Stimulated activated CD8-positive, alpha-beta memory T cell treated with anti-CD3 and anti-CD28 coated beads, Interleukin-15, amount 100 ng/mL, for 24 hours (primary cell): ENCODE measurements around the gene MROH2A.

Experiments used
- DNase-seq: peaks from one replicate; pipeline ENCODE4 v3.0.0-alpha.2; 2020; ENCODE audit warnings: low read depth

MROH2A gene

GRCh38 chr2:233761040-233761769 lies 16.9 kb upstream of the MROH2A start:
- DNase-seq: no peak

DNA sequence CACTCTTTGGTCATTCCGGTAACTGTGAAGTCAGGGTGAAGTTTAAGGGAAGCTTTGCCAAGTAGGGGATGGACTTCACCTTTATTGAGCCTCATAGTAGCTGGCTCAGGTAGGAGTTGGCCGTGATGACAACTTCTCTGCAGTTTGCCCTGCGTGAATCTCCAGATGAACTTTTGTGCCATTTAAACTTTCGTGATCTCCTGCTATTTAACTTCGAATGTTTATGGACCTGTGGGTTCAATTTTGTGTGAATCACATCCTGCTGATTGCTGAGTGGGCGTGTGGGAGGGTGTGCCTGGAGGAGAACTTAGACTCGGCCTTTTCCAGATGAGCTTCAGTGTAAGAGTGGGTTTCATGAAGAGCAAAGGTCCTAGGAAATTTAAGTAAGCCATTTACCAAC lies 13.9 kb upstream of the MROH2A start:
- DNase-seq: no peak

GRCh38 chr2:233764761-233765160 lies 13.4 kb upstream of the MROH2A start:
- DNase-seq: no peak

- no peak for DNase-seq
Measured at GRCh38 chr2:233766416-233766815, 11.7 kb upstream of the MROH2A start.

GRCh38 chr2:233768076-233768475 lies 10.1 kb upstream of the MROH2A start:
- DNase-seq: no peak

DNA sequence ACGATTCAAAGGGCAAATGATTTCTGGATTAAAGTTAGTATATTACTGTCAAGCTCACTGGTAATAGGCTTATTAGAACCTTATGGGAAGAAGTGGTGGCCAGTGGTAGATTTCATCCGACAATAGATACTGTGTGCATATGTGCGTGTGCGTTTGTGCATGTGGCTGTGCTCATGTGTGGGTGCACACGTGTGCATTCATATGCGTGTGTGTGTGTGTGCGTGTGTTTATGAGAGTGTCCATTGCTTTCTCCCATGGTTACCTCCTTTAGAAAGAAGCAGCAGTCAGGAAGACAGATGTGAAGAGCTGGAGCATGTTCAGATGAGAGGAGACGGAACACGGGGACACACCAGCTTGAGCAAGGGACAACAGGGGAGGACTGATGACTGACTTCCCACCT lies 8.9 kb upstream of the MROH2A start:
- DNase-seq: no peak

GRCh38 chr2:233772153-233772552 lies 6.0 kb upstream of the MROH2A start:
- DNase-seq: no peak

DNA sequence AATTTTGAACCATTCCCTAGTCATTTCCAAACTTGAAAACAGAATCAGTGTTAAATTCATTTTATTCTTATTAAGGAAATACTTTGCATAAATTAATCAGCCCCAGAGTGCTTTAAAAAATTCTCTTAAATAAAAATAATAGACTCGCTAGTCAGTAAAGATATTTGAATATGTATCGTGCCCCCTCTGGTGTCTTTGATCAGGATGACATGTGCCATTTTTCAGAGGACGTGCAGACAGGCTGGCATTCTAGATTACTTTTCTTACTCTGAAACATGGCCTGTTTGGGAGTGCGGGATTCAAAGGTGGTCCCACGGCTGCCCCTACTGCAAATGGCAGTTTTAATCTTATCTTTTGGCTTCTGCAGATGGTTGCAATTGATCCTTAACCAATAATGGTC lies 5.5 kb upstream of the MROH2A start:
- DNase-seq: no peak

DNA sequence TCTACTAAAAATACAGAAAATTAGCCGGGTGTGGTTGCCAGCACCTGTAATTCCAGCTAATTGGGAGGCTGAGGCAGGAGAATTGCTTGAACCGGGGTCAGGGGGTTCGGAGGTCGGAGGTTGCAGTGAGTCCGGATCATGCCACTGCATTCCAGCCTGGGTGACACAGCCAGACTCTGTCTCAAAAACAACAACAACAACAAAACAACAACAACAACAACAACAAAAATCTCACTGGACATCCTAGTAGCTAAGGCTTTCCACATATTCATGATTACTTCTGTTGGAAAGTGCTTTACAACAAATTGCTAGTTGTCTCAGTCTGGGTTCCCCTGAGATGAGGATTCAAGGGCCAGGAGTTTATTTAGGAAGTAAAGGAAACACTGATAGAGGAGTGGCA lies 4.3 kb upstream of the MROH2A start:
- DNase-seq: no peak

- no peak for DNase-seq
Measured at GRCh38 chr2:233775414-233775813, 2.7 kb upstream of the MROH2A start.

DNA sequence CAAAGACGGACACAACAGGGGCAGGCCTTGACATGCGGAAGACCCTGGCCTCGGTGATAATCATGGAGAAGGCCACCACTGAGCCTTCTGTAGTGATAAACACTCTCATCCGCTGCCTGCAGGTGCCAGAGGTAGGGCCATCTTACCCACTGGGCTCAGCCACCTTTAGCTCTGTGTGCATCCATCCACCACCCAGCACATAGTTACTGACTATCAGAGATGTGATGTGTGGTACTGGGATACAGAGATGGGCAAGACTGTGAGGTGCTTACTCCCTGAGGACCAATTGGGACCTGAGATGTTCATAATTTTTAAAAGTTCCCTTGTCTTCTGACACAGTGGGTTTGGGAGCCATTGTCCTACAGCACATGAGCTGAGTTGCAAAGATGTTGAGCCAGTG lies 1.6 kb downstream of the MROH2A start:
- no peak for DNase-seq

- no peak for DNase-seq
Measured at GRCh38 chr2:233780771-233781170, 2.6 kb downstream of the MROH2A start.

DNA sequence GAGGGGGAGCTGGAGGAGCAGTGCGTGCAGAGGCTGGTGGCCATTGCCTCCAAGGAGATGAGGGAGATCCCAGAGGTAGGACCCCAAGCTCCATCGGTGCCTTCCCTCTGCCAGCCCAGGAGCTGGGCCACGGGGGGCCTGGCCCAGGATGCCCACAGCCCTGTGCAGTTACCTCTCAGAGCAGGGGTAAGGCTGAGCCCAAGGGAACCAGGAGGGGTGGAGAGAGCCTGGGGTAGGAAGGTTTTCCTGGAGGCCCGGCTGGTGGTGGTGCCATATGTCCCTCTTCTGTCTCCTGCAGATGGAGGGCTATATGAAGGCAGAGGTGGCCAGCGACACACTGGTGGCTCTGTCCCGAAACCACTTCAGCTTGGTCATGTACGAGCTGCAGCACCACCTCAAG lies 11.4 kb downstream of the MROH2A start:
- no peak for DNase-seq

GRCh38 chr2:233791151-233791882 lies 13.2 kb downstream of the MROH2A start:
- no peak for DNase-seq

- DNase-seq: no peak
Measured at GRCh38 chr2:233791883-233792329, 13.8 kb downstream of the MROH2A start.

DNA sequence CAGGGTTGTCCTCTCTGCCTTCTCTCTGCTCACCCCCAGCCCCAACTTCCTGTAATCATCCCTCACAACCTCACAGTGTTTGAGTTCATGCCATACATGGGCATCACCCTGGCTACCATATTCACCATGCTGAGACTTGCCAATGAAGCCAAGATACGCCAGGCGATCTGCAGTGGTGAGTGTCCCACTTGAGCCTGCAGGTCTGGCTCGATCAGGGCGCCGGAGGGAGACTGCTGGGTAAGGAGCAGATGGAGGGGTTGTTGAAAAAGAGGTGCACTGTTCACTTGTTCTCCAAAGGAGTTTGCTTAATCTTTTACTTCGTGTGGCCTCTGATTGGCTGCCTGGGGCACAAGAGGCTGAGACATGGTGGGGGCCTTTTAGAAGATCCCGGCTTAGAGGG lies 14.6 kb downstream of the MROH2A start:
- no peak for DNase-seq

- DNase-seq: no peak
Measured at GRCh38 chr2:233793465-233794127, 15.5 kb downstream of the MROH2A start.

DNA sequence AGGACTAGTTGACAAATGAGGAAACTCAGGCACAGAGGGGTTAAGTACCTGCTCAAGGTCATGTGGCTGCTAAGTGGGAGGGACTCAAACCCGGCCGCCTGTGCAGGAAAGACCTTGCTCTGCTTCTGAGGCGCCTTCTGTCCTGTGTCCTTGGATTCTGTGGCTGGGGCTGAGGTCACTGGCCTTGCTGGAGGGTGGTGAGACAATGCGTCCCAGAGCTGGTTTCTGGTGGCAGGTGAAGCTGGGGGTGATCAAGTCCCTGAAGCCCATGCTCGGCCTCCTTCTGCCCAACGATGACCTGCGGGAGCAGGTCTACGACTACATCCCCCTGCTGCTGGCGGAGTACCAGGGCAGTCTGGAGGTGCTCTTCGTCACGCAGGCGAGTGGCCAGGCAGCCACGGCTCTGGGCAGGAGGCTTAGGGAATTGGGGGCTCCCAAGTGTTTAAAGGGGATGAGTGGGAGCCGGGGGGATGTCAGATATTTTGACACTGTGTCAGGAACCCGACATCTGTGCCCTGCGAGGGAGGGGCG lies 16.1 kb downstream of the MROH2A start:
- no peak for DNase-seq

DNA sequence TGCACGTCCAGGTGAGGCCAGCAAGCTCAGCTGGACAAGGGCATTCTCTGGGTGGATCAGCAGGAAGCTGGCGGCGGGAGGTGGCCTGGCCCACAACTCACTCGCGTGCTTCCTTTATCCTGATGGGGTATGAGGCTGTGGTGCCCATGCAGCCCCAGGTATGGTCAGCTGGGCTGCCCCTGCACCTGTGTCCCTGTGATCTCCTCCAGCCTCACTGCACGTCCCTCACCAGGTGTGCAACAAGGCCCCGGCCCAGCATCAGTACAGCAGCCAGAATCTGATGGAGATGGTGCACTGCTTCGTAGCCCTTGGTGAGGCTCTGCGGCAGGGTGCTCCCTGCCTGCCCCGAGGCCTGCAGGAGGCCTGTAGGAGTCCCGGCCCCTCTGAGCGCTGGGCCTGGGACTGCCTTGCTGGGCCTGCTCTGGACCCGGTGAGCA lies 17.6 kb downstream of the MROH2A start:
- no peak for DNase-seq

GRCh38 chr2:233796254-233796653 lies 18.1 kb downstream of the MROH2A start:
- DNase-seq: no peak

GRCh38 chr2:233798335-233799086 lies 20.4 kb downstream of the MROH2A start:
- DNase-seq: no peak

- DNase-seq: no peak
Measured at GRCh38 chr2:233799087-233799665, 21.0 kb downstream of the MROH2A start.
